HG03103 (cell line): ENCODE data around the gene DCUN1D2.
"Not testable (repeated sequence)": the region's sequence is repeated elsewhere in the genome, so short reads cannot be mapped to it uniquely, and the experiment has no call there.

Source experiments
- ATAC-seq: cut with Tn5 transposase; IDR thresholded peaks from one replicate; pipeline ENCODE4 v1.9.1; 2021; ENCODE audit warnings: low read depth; ENCODE audit not compliant: unreplicated experiment

DCUN1D2 gene

DNA sequence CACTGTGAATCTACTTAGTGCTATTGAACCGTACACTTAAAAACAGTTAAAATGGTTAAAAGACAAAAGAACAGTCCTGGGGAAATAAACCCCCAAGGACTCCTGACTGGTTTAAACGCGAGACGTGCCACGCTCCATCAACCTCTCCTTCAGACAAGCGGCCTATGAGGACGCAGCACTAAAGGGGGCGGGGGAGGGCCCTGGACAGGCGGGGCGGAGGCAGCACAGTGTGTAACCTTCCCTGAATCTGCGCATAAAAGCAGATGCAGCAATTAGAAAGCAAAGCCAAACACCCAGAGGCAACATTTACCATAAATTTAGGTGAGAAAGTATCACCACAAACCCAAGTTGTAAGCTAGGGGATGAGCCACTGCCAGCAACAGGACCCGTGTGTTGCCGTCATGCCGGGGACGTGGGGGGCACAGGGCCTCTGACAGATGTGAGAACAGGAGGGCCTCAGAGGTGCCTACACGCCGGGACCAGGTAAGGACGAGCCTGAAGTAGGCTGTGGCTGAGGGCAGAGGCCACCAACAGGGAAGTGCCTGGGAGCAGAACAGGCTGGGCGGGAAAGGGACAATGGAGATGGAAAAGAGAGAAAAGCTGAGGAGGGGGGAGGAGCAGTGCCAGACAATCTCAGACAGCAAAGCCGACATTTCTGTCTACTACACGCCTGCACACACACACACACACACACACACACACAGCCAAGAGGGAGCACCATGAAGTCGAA is 21.9 kb downstream of the DCUN1D2 start:
- ATAC-seq: no peak

DNA sequence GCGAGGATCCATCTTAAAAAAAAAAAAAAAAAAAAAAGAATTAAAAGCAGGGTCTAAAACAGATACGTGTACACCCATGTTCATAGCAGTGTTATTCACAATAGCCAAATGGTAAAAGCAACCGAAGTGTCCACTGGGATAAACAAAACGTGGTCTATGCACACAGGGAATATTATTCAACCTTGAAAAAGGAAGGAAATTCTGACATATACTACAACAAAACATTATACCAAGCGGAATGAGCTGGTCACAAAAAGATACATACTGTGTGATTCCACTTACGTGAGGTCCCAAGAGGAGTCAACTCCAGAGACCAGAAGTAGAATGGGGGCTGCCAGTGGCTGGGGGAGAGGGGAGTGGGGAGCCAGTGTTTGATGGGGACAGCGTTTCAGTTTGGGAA is 22.5 kb downstream of the DCUN1D2 start:
- ATAC-seq: no peak

DNA sequence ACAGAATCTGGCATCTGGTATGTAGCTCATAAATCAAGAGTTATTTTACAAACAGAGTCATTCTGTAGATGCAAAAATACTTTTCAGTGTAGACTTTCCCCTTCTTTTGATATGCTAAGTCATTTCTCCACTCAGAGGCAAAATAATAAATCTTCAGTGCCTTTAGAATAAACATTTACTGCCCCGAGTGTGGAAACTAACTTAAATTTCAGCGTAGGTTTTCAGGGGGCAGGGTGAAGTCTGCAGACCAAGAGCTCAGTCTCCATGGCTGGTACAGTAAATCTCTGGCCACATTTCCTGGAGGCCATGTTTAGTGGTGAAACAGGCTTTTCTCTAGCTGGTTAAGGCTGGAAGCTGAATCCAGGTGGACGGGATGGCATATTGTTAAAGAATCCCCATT is 24.1 kb downstream of the DCUN1D2 start:
- no peak for ATAC-seq

DNA sequence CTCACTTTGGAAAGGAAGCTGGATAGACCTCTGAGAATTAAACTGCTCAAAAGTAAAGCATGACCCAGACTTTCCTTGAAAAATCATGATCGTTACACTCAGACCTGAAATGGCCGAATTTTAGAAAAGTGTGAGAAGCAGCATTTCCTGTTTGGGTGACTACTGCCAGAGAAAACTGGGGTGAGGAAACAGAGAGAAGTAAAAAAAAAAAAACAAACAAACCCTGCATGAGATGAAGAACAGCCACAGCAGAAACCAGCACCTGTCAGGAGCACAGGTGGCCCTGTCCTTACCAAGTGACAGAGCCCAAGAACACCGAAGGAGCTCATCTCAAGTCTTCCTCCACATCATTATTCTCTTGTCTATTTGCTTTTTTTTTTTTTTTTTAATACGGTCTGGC is 25.2 kb downstream of the DCUN1D2 start:
- no peak for ATAC-seq

DNA sequence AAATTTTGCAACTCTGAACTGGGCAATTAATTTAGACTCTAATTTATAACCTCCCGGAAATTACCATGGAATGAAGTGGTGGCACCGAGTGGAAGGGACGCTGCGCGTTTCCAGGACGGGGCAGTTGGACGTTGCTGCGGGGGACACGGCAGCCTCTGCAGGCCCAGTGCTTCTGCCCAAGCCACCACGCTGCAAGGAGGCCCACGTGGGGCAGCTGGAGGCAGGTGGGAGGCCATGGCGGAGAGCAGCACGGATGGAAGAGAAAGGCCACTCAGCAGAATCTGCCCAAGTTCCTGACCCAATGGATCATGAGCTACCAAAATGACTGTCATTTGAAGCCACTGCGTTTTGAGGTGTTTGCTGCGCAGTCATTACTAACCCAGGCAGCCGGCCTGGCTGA is 26.0 kb downstream of the DCUN1D2 start:
- ATAC-seq: no peak

DNA sequence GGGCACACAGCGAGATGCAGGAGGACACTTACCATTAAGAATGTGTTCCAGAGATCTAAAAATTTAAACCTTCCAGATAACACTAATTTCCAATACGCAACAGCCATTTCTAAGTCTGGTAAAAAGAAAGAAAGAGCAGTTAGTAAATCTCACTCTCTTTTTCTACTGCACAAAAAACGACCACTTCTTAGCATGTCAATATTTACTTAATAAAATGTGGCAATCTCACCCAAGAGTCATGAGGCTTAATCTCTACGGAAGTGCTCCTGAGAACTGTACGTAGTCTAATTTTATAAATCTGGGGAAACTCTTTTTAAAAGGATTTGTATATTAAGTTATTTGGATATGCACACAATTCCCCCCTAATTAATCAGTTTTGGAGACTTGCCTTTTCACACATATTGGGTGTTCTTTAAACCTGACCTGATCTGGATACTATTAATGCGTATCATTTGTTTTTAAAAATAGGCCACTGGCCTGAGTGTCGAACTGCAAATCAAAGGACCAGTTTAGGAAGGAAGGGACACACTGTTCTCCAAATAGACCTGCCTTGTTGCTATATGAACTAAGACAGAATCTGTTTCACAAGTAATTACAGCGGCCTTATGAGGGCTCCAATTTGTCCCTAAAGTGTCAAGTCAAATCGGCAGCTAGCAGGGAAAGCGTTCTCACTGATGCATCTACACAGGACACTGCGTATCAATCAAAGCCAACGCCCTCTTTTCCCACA is 29.3 kb downstream of the DCUN1D2 start:
- ATAC-seq: no peak

DNA sequence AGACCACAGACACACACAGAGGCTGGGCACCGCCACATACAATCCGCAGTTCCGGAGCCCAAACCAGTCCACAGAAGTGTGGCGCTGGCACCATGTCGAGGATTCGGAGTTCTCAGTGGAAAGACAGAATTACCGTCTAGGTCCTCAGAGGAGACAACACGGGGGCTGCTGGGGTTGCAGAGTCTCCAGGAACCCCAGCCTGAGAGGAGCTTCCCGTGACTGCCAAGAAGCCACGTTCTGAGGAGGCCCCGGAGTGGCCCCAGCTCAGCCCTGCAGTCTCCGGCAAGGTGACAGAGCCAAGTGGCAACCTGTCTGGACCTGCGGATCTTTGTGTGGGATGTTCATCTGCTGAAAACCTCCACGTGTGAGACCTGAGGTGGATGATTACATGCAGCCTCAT is 29.9 kb downstream of the DCUN1D2 start:
- no peak for ATAC-seq

DNA sequence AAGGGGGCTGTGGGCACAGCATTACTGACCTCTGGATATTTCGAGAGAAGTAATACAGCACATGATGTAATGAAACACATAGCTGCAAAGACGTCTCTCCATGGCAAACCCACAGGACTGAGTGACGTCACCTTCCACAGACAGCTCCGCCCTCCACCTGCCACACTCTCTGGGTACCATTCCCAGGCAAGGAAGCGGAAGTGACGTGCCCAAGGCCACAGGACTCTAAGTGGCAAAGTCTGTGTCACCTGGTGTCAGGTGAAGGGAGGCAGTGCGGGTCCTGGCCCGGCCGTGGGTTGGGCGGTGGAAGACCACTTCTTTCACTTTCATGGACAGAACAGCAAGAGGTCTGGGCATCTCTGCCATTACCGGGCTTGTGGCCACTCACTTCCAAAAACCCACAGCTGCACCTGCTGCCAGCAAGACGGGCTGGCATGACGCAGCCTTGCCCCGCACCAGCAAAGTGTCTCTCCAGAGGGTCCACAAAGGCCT is 30.4 kb downstream of the DCUN1D2 start:
- no peak for ATAC-seq

DNA sequence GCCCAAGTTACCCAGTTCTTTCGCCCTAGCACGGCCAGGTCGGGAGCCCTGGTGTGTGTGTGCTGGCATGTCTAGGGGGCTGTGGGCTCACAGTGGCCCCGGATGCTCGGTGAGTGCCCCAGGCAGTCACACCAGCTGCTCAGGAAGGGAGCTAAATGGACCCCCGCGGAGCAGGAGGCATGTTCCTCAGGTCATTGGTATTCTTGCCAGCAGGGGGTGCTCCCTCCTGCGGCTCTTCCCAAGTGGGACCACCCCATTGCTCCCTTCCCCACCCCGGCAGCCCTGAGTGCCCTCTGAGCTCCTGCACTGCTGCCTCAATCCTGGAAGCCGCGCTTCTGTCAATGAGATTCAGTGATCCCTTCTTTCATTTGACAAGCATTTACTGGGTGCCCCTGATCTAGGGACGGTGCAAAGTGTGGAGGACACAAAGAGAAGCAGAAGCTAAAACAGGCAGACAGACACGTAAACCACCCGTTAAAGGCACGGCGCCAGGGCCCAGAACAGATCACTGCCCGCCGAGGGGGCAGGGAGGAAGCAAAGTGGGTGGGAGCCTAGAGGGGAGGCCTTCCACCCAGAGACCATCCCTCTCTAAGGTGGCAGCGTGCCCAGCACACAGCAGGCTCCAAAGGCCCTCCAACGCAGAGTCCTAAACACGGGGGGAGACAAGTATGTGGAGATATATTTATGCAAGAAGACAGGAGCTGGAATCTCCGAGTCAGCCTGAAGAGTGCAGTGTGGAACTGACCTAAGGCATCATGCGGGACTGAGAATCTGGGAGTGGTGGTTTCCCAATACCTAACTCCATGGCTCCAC is 32.1 kb downstream of the DCUN1D2 start:
- ATAC-seq: no peak

DNA sequence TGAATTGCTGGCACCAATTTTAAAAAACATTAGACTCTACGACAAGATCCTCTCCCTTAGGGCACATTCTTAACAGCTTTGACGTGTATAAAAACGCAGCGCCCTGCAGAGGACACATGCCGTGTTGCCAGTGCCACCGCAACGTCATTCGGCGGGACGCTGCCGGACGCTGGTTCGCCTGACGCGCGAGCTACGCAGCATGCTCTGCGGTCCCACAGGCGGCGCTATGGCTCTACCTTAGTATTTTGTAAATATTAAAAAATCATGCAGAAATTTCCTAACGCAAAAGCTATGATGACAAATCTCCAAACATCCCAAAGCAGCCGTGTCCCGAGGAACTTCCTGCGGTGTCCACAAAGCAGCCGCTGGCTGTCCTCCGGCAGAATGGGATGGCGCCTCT is 33.0 kb downstream of the DCUN1D2 start:
- no peak for ATAC-seq

DNA sequence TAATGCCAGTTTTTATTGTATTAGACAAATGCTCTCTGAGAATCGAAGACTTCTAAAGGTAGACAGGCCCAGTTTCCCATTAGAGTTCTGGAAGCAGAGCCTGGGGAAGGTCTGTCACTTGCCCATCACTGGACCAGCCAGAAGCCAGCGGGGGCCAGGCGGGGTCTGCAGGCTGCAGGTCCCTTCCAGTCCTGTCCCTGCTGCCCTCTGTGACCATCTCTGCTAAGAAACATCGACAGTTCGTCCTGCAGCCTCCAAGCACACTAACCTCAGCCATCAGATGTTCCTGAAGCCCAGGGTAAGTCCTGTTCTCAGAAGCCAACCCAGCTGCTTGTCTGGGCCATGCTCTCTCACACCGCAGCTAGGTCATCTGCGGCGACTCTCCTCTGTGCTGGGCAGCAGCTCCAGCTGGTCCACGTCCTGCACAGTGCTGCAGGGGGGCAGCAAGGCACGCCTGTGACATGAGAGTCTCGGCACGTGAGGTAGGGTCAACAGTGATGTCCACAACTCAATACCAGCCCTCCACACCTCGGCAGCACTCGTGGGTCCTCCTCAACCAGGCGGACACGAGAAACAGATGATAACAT is 34.3 kb downstream of the DCUN1D2 start:
- no peak for ATAC-seq

DNA sequence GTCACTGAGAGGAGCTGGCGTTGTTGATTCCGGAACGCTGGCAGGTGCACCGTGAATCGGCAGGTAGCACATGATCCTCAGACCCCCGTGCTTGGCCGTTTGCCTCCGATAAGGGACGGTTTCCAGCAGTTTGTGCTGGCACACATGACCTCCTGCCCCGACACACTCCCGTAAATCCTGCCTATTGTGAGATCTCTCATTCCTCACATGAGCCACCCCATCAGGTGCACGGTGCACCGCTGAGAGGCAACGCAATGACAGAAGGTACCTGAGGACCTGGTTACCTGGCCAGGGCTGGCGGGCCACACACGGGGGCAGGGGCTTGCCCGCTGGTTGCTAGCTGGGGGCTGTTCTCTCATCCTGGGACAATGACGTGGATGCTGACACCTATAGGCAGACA is 35.1 kb downstream of the DCUN1D2 start:
- no peak for ATAC-seq

DNA sequence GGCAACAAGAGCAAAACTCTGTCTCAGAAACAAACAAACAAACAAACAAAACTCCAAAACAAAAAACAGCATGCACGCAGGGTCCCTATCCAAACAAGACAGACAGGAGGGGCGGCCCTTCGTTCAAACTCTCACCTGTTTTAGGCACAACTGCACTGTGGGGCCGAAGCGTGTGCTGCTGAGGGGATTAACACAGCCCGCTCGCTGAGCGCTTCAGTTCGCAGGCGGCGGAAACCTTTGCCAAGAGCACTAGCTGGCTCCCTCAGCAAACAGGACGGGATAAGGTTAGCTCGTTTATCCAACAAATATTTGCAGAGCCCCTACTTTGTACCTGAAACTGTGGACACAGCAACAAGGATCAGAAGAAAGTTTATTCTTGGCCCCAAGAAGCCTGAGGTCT is 35.6 kb downstream of the DCUN1D2 start:
- no peak for ATAC-seq

DNA sequence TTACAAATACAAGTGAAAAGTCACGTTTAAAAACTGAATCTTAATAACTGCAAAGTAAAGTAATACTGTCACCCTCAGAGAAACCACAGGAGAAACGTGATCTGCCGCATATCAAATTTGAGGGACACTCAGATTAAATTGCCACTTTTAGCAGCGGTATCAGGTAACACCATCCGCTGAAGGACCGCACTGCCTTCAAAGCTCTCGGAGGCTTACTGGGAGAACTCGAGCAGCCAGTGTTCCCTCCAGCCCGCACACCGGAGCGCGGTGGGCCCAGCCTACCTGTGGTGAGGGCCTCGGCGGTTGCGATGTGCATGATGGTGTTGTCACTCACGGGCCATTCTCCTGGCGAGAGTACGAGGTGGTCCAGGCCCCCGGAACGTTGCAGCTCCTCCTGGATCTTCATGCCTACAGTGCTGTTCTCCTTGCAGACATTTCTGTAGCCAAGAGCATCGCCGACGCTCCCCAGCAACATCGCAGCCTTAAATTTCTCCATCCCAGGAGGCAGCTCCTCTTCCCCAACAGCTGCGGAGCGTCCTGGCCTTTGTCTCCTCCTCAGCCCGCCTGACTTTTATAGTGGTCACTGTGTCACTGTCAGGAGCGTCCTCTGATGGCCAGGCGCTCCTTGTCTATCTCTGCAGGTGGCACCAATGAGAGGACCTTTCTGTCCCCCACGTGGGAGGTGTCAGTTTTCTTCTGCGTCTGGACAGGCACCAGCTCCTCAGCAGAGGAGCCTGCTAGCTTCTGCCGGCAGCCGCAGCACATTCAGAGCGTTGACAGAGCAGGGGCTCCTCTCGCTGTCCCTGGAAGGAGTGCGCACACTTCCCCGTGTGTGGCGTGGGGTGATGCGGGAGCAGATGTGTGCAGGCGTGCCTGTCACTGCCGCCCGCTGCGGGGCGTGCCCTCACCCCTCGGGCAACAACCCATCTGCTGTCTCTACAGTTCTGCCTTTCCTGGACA is 37.3 kb downstream of the DCUN1D2 start, which contains the start of gene ADPRHL1:
Gene ADPRHL1 (minus strand): TSS at position 547 of the 960 bp plus-strand sequence. CDS start 51 bp downstream, at position 496.
- ATAC-seq: no peak

DNA sequence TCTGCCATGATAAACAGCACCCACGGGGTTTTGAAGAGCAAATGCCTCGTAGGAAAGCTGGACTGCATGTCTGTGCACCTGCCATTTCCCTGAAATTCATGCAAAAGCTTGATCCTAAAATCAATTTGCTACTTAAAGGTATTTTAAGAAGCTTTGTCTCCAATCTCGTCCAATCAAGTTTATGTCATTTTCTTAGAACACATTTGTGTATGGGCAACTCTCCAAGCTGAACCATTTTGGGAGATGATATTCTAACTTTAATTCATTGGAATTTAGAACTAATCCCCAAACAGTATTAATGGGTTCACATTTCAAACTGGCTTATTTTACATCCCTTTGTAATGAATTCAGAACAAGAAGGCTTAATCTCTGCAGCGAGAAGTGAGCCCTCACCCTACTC is 38.0 kb downstream of the DCUN1D2 start:
- no peak for ATAC-seq

DNA sequence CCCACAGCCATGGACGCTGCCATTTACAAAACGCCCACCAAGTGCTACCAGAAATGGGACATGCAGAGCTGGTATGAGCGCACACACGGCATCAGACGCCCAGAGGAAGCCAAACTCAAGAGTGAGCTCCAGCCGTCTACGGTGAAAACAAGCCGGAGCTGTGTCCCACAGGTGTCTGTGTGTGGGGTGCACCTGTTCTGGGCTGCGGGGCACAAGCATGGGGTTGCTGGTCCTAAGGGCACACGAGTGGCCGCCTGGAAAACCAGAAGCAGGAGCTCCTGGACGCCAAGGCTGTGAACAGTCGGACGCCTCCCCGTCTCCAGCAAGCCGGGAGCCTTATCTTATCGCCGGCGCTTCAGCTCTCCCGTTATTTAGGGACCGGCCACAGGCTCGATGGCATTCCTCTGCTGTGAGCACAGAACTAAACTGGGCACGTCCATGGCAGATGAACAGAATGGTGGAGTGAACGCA is 38.5 kb downstream of the DCUN1D2 start:
- ATAC-seq: no peak

DNA sequence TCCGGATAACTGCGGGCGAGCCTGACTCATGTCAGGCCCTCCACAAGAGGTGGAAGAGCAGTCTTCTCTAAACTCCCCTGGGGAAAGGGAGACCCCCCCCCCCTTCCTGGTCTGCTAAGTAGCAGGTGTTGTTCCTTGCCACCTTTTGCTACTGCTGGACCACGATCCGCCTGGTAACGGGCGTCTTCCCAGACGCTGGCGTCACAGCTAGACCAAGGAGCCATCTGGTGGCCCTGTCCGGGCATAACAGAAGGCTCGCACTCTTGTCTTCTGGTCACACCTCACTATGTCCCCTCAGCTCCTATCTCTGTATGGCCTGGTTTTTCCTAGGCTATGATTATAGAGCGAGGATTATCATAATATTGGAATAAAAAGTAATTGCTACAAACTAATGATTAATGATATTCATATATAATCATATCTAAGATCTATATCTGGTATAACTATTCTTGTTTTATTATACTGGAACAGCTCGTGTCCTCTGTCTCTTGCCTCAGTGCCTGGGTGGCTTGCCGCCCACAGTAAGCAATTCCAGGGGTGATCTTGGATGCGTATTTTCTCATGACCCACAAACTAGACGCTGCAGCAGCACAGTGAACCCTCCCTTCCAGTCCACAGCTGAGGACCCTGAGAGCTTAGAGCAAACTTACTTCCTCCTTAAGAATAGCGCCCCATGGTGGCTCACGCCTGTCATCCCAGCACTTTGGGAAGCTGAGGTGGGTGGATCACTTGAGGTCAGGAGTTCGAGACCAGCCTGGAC is 39.5 kb downstream of the DCUN1D2 start:
- not testable (repeated sequence) for ATAC-seq

DNA sequence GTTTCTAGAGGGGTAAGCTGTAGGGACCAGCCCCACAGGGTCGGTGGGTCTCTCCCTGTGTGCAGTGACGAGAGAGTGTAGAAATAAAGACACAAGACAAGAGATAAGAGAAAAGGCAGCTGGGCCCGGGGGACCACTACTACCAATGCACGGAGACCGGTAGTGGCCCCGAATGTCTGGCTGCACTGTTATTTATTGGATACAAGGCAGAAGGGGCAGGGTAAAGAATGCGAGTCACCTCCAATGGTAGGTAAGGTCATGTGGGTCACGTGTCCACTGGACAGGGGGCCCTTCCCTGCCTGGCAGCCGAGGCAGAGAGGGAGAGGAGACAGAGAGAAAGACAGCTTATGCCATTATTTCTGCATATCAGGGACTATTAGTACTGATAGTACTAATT is 40.2 kb downstream of the DCUN1D2 start:
- not testable (repeated sequence) for ATAC-seq
